GM12872 (cell line): ENCODE measurements around the gene RPL38.

Experiments
- CTCF ChIP-seq: IDR thresholded peaks from 3 replicates; pipeline ENCODE4 v1.5.1; 2011; ENCODE audit warnings: low read depth, mild to moderate bottlenecking, low read length, moderate library complexity; ENCODE audit not compliant: insufficient read depth

The RPL38 gene

GRCh38 chr17:74194682-74195081 lies 8.8 kb upstream of the RPL38 start:
- TF ChIP-seq CTCF: no peak

DNA sequence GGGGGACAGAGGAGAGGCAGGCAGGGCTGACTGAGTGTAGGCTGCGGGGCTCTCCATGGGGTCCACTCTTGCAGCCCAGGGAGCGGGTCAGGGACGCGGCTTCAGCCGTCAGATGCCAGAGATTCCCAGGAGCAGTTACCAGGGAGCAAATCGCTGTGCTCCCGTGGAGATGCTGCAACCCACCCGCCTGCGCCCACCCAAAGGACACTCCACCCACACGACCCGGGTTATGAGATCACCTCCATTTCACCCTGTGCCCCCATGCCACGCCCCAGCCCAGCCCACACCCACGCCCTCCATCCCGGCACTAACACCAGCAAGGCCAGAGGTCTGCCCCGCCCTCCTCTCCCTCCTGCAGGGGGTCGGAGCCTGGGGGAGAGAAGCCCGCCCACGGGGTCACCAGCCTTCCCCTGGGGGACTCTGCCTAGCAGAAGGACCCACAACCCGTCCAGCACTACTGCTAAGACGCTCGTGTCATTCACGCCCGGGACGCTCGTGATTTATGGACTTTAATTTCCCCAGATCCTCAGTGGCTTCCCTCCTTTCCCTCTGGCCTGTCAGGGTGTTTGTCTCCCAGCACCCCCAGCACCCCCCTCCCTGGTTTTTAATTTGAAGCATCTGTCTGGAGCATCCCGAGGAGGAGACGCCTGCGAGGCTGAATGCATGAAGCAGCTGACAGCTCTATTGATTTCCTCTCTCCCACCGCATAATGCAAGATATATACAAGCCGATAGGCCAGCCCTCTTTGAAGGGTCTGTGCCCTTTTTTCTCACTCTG lies 6.7 kb upstream of the RPL38 start:
- no peak for TF ChIP-seq CTCF

- TF ChIP-seq CTCF: no peak
These were observed 5.7 kb upstream of the RPL38 start for GRCh38 chr17:74197801-74198200.

GRCh38 chr17:74198694-74199093 lies 4.8 kb upstream of the RPL38 start:
- no peak for TF ChIP-seq CTCF

GRCh38 chr17:74199306-74200092 lies 4.0 kb upstream of the RPL38 start:
- TF ChIP-seq CTCF: peak; percentile 93

GRCh38 chr17:74200112-74200511 lies 3.4 kb upstream of the RPL38 start:
- no peak for TF ChIP-seq CTCF

DNA sequence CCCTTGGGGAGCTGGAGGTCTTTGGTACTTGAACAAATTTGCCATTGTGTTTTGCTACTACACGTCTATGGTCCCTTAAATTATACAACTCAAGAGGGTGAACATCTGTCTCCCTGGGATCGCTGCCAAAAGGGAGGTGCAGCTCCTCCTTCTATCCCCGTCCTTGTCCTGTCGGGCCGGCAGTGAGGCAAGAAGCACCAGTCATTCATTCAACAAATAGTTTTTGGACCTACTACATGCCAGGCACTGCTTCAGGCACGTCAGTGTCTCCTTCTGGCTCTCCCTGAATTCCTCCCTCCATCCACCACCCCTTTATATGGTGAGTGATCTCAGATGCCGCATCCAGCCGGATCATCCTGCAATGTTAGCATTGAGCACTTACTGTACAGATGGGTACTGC lies 2.2 kb upstream of the RPL38 start:
- no peak for TF ChIP-seq CTCF
